ENCODE results near the gene ALDH7A1.
"Not testable (repeated sequence)": the region's sequence is repeated elsewhere in the genome, so short reads cannot be mapped to it uniquely, and the experiment has no call there.

ALDH7A1 gene

GRCh38 chr5:126519637-126520592, 75.1 kb downstream of the ALDH7A1 start:
- Histone ChIP-seq H3K79me2 (no peaks in the 10 kb centered on the region), H3K4me1 (no peaks in the 10 kb centered on the region), H2AFZ (peak overlapping the region; percentile 7), H3K36me3 (ENCODE audit: control insufficient read depth, insufficient read depth, low read length) (no peaks in the 10 kb centered on the region), H3K27ac (no peak overlapping the region), H3K4me3 (ENCODE audit: low read depth, low read length) (no peak overlapping the region), H3K9me3 (ENCODE audit: control insufficient read depth, low read length) (no peaks in the 10 kb centered on the region), H3K9ac (no peak overlapping the region), H3K4me2 (ENCODE audit: low read length) (peak overlapping the region; percentile 22), H3K27me3 (ENCODE audit: control insufficient read depth, insufficient read depth, low read length) (no peaks in the 10 kb centered on the region)
- TF ChIP-seq CTCF (IDR thresholded peaks at IDR 0.05) = no peak

- not testable (repeated sequence) for H2AFZ ChIP-seq; H3K27me3 ChIP-seq (ENCODE audit: control insufficient read depth, insufficient read depth, low read length); H3K27ac ChIP-seq; H3K36me3 ChIP-seq (ENCODE audit: control insufficient read depth, insufficient read depth, low read length); H3K9me3 ChIP-seq (ENCODE audit: control insufficient read depth, low read length); H3K4me2 ChIP-seq (ENCODE audit: low read length); H3K79me2 ChIP-seq; H3K4me3 ChIP-seq (ENCODE audit: low read depth, low read length); H3K9ac ChIP-seq; H3K4me1 ChIP-seq
These were observed 75.8 kb downstream of the ALDH7A1 start for GRCh38 chr5:126519223-126519622.

- Histone ChIP-seq H3K4me1 (no peaks in the 10 kb centered on the region), H3K4me2 (ENCODE audit: low read length) (no peak overlapping the region), H2AFZ (no peak overlapping the region), H3K9ac (no peak overlapping the region), H3K9me3 (ENCODE audit: control insufficient read depth, low read length) (no peaks in the 10 kb centered on the region), H3K4me3 (ENCODE audit: low read depth, low read length) (no peak overlapping the region), H3K27me3 (ENCODE audit: control insufficient read depth, insufficient read depth, low read length) (no peaks in the 10 kb centered on the region), H3K79me2 (no peaks in the 10 kb centered on the region), H3K36me3 (ENCODE audit: control insufficient read depth, insufficient read depth, low read length) (no peaks in the 10 kb centered on the region), H3K27ac (no peak overlapping the region)
- TF ChIP-seq CTCF (IDR thresholded peaks at IDR 0.05) = no peak
These were observed 78.2 kb downstream of the ALDH7A1 start for GRCh38 chr5:126516852-126517251.

GRCh38 chr5:126516133-126516532, 78.9 kb downstream of the ALDH7A1 start:
- Histone ChIP-seq H3K36me3 (ENCODE audit: control insufficient read depth, insufficient read depth, low read length) (no peaks in the 10 kb centered on the region), H2AFZ (no peak overlapping the region), H3K9me3 (ENCODE audit: control insufficient read depth, low read length) (no peaks in the 10 kb centered on the region), H3K4me3 (ENCODE audit: low read depth, low read length) (no peak overlapping the region), H3K79me2 (no peaks in the 10 kb centered on the region), H3K4me2 (ENCODE audit: low read length) (no peak overlapping the region), H3K4me1 (no peaks in the 10 kb centered on the region), H3K27ac (no peak overlapping the region), H3K27me3 (ENCODE audit: control insufficient read depth, insufficient read depth, low read length) (no peaks in the 10 kb centered on the region), H3K9ac (no peak overlapping the region)
- TF ChIP-seq CTCF (IDR thresholded peaks at IDR 0.05) = no peak

GRCh38 chr5:126515337-126515736, 79.7 kb downstream of the ALDH7A1 start:
- Histone ChIP-seq H3K36me3 (ENCODE audit: control insufficient read depth, insufficient read depth, low read length) (no peaks in the 10 kb centered on the region), H3K79me2 (no peaks in the 10 kb centered on the region), H3K4me2 (ENCODE audit: low read length) (no peak overlapping the region), H3K27ac (no peak overlapping the region), H2AFZ (no peak overlapping the region), H3K27me3 (ENCODE audit: control insufficient read depth, insufficient read depth, low read length) (no peaks in the 10 kb centered on the region), H3K4me3 (ENCODE audit: low read depth, low read length) (no peak overlapping the region), H3K9ac (no peak overlapping the region), H3K9me3 (ENCODE audit: control insufficient read depth, low read length) (no peaks in the 10 kb centered on the region), H3K4me1 (no peaks in the 10 kb centered on the region)
- TF ChIP-seq CTCF (IDR thresholded peaks at IDR 0.05) = no peak

Measured in parathyroid adenoma (tissue), 2 donors.